Ovary (tissue), 3 donors: Measurements from ENCODE around the gene ZFC3H1.

Experiments used
- CTCF ChIP-seq, 3 donors: fragments of 450-650 bp in 2 of 3; fragments of 200-600 bp in 1 of 3; IDR thresholded peaks; one replicate each; pipeline versions ENCODE4 v1.5.1 to v1.8.0; 2016 to 2022; ENCODE audit warnings: antibody characterized with exemption in 3 of 3, mild to moderate bottlenecking in 1 of 3
- EP300 ChIP-seq: sonication (generic); formaldehyde crosslinking; IDR thresholded peaks from one replicate; pipeline ENCODE4 v1.6.1; 2017; ENCODE audit warnings: antibody characterized with exemption
- POLR2A ChIP-seq: fragments of 450-650 bp; IDR thresholded peaks from one replicate; pipeline ENCODE4 v1.6.1; 2017; ENCODE audit warnings: antibody characterized with exemption, mild to moderate bottlenecking, moderate library complexity
- donor health status: DM: no; HTN: no; CAD: no.

- TF ChIP-seq CTCF (IDR thresholded peaks at IDR 0.05) (no peak), POLR2A (no peak), EP300 (no peak)
These were observed 25.1 kb downstream of the ZFC3H1 start for GRCh38 chr12:71638499-71638898.
